Astrocyte (in vitro differentiated cells and primary cell): ENCODE results near the gene GPR158. TPM values are rescaled to one million over a fixed set of nuclear protein-coding genes. Genes with fewer than 3 reads are reported as not detected.

Experiments
- DNase-seq: peaks from one replicate; pipeline ENCODE4 v3.0.0-alpha.2; 2010; ENCODE audit warnings: low read depth
- FAIRE-seq: peaks from 2 replicates; lab custom pipeline; 2011; peaks lifted over from hg19 to GRCh38; lab: Jason Lieb, UNC
- H2AFZ ChIP-seq: 2 replicates; pipeline ENCODE4 v1.6.0; 2012; ENCODE audit warnings: low read depth, low read length, inconsistent platforms
- H3K27ac ChIP-seq: 2 replicates; pipeline ENCODE4 v1.5.1; 2011; ENCODE audit warnings: low read depth, low read length, inconsistent platforms
- H3K27me3 ChIP-seq: 2 replicates; pipeline ENCODE4 v1.6.0; 2011; ENCODE audit warnings: low read length, inconsistent platforms; ENCODE audit not compliant: insufficient read depth
- H3K36me3 ChIP-seq: 2 replicates; pipeline ENCODE4 v1.5.1; 2011; ENCODE audit warnings: low read length, inconsistent platforms; ENCODE audit not compliant: insufficient read depth
- H3K4me1 ChIP-seq: 2 replicates; pipeline ENCODE4 v1.5.1; 2011; ENCODE audit warnings: low read length, inconsistent platforms; ENCODE audit not compliant: insufficient read depth
- H3K4me2 ChIP-seq: 2 replicates; pipeline ENCODE4 v1.6.0; 2012; ENCODE audit warnings: low read length, inconsistent platforms
- H3K4me3 ChIP-seq: 2 replicates; pipeline ENCODE4 v1.5.1; 2011; ENCODE audit warnings: low read depth, mild to moderate bottlenecking, low read length, inconsistent platforms; ENCODE audit not compliant: insufficient read depth
- H3K79me2 ChIP-seq: 2 replicates; pipeline ENCODE4 v1.6.0; 2012; ENCODE audit warnings: mild to moderate bottlenecking, low read length, inconsistent platforms; ENCODE audit not compliant: insufficient read depth
- H3K9ac ChIP-seq: 2 replicates; pipeline ENCODE4 v1.6.0; 2012; ENCODE audit warnings: mild to moderate bottlenecking, low read length, inconsistent platforms
- H3K9me3 ChIP-seq: 2 replicates; pipeline ENCODE4 v1.5.1; 2012; ENCODE audit warnings: low read depth, mild to moderate bottlenecking, low read length, inconsistent platforms; ENCODE audit not compliant: insufficient read depth
- H4K20me1 ChIP-seq: 2 replicates; pipeline ENCODE4 v1.6.0; 2012; ENCODE audit warnings: low read length, inconsistent platforms; ENCODE audit not compliant: insufficient read depth
- H3K27ac Mint-ChIP-seq: one replicate; pipeline ENCODE4 v1.8.0; 2021; ENCODE audit warnings: mild to moderate bottlenecking, mixed read lengths; ENCODE audit not compliant: unreplicated experiment
- H3K27me3 Mint-ChIP-seq: one replicate; pipeline ENCODE4 v1.8.0; 2021; ENCODE audit warnings: low read depth, mixed read lengths; ENCODE audit not compliant: unreplicated experiment
- H3K36me3 Mint-ChIP-seq: one replicate; pipeline ENCODE4 v1.8.0; 2021; ENCODE audit warnings: low read depth, mixed read lengths; ENCODE audit not compliant: unreplicated experiment
- H3K4me1 Mint-ChIP-seq: one replicate; pipeline ENCODE4 v1.8.0; 2021; ENCODE audit warnings: low read depth, mixed read lengths; ENCODE audit not compliant: unreplicated experiment
- H3K4me3 Mint-ChIP-seq: one replicate; pipeline ENCODE4 v1.8.0; 2021; ENCODE audit warnings: mild to moderate bottlenecking, moderate library complexity, mixed read lengths; ENCODE audit not compliant: unreplicated experiment
- H3K9me3 Mint-ChIP-seq: one replicate; pipeline ENCODE4 v1.8.0; 2021; ENCODE audit warnings: mild to moderate bottlenecking, mixed read lengths; ENCODE audit not compliant: unreplicated experiment
- CTCF ChIP-seq: IDR thresholded peaks from 2 replicates; pipeline ENCODE4 v1.5.1; 2011; ENCODE audit warnings: low read depth, mild to moderate bottlenecking, inconsistent platforms, low read length, moderate library complexity; ENCODE audit not compliant: insufficient read depth
- EZH2 ChIP-seq: IDR thresholded peaks from 2 replicates; pipeline ENCODE4 v1.6.1; 2012; ENCODE audit warnings: mild to moderate bottlenecking, low read length, inconsistent platforms; ENCODE audit not compliant: insufficient read depth
- total RNA-seq: library from RNA; stranded (reverse); gene quantifications from 2 replicates; pipeline ENCODE4 v1.2.1, GENCODE V29; 2021

Gene GPR158
- total RNA-seq, 1 donor from 2014 or later = 0.27 TPM

DNA sequence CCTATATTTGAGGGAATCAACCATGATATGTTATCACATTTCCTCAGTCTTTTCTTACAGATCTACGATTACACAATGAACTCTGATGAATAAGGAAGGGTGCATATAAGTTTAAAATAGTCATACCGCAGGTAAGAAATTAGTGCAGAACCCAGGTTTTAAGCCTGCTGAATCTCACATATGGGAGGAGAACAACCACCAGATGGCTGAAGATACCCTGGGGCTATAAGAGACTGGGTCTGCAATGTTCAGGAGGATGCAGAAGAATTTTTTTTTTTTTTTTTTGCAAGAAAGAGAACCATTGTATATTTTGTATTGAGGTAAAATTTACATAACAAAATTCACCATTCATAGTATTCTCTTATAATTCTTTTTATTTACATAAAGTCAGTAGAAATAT is 387.0 kb downstream of the GPR158 start:
- H3K27ac Mint-ChIP-seq = no peak overlapping the region
- no peaks in the 10 kb centered on the region for H3K36me3 Mint-ChIP-seq
- H3K9me3 Mint-ChIP-seq = no peaks in the 10 kb centered on the region
- no peak overlapping the region for H3K4me3 ChIP-seq
- H3K4me1 ChIP-seq = peaks cover 7% of the 10 kb centered on the region
- no peaks in the 10 kb centered on the region for H3K79me2 ChIP-seq
- H3K4me3 Mint-ChIP-seq = no peak overlapping the region
- no peaks in the 10 kb centered on the region for H3K27me3 Mint-ChIP-seq
- H3K27me3 ChIP-seq = no peaks in the 10 kb centered on the region
- H2AFZ ChIP-seq = no peak overlapping the region
- DNase-seq (no peak), FAIRE-seq (no peak)
- H3K9ac ChIP-seq = no peak overlapping the region
- H4K20me1 ChIP-seq = no peaks in the 10 kb centered on the region
- no peak overlapping the region for H3K27ac ChIP-seq
- no peak for TF ChIP-seq CTCF
- no peak for TF ChIP-seq EZH2
- no peaks in the 10 kb centered on the region for H3K36me3 ChIP-seq
- H3K4me2 ChIP-seq = no peak overlapping the region
- H3K4me1 Mint-ChIP-seq = peaks cover 4% of the 10 kb centered on the region
- no peaks in the 10 kb centered on the region for H3K9me3 ChIP-seq

DNA sequence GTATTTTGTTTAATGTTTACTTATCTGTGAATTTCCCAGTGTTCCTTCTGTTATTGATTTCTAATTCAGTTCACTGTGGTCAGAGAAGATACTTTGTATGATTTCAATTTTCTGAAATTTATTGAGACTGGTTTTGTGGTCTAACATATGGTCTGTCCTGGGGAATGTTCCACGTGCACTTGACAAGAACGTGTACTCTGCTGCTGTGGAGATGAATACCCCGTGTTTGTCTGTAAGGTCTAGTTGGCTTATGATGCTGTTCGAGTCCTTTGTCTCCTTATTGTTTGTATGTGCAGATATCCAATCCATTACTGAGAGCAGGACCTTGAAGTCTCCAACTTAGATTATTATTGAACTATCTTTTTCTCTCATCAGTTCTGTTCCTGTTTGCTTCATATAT is 387.7 kb downstream of the GPR158 start:
- Mint-ChIP-seq H3K4me3 (no peak overlapping the region), H3K27me3 (no peaks in the 10 kb centered on the region), H3K9me3 (peaks cover 3% of the 10 kb centered on the region), H3K27ac (no peak overlapping the region), H3K36me3 (no peaks in the 10 kb centered on the region), H3K4me1 (no peaks in the 10 kb centered on the region)
- no peaks in the 10 kb centered on the region for H3K9me3 ChIP-seq
- H3K4me1 ChIP-seq = no peaks in the 10 kb centered on the region
- TF ChIP-seq EZH2 (no peak), CTCF (no peak)
- no peak overlapping the region for H3K4me3 ChIP-seq
- DNase-seq (no peak), FAIRE-seq (no peak)
- H3K9ac ChIP-seq = no peak overlapping the region
- no peak overlapping the region for H2AFZ ChIP-seq
- no peaks in the 10 kb centered on the region for H3K79me2 ChIP-seq
- no peaks in the 10 kb centered on the region for H3K36me3 ChIP-seq
- no peaks in the 10 kb centered on the region for H3K27me3 ChIP-seq
- no peaks in the 10 kb centered on the region for H4K20me1 ChIP-seq
- H3K27ac ChIP-seq = no peak overlapping the region
- H3K4me2 ChIP-seq = no peak overlapping the region

DNA sequence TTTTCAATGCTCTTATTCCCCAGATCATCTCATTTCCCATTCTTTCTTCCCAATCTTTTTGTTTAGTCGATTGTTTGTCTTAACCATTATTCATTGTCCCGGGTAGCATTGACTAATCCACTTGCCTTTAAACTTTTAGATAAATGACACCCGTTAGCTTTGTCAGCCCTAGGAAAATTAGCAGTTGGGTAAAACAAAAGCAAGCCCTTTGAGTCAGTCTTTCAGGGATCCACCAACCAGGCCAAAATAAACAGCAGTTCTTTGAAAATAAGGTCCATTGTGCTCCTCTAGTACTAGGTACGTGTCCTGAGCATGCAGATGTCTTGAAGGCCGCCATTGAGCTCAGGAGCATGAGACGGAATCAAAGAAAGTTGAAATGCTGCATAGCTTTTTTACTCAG is 389.6 kb downstream of the GPR158 start:
- Histone ChIP-seq H3K79me2 (no peaks in the 10 kb centered on the region), H3K27me3 (no peaks in the 10 kb centered on the region), H3K4me3 (no peak overlapping the region), H3K9ac (no peak overlapping the region), H3K36me3 (no peaks in the 10 kb centered on the region), H2AFZ (no peak overlapping the region), H3K4me1 (no peaks in the 10 kb centered on the region), H3K9me3 (no peaks in the 10 kb centered on the region), H4K20me1 (no peaks in the 10 kb centered on the region), H3K27ac (no peak overlapping the region), H3K4me2 (no peak overlapping the region)
- peak; percentile 39 for DNase-seq
- FAIRE-seq = no peak
- Mint-ChIP-seq H3K9me3 (peaks cover 4% of the 10 kb centered on the region), H3K4me3 (no peak overlapping the region), H3K27me3 (no peaks in the 10 kb centered on the region), H3K4me1 (no peaks in the 10 kb centered on the region), H3K36me3 (no peaks in the 10 kb centered on the region), H3K27ac (no peak overlapping the region)
- TF ChIP-seq EZH2 (no peak), CTCF (no peak)
